ENCODE results near the gene SLA2.

DNA sequence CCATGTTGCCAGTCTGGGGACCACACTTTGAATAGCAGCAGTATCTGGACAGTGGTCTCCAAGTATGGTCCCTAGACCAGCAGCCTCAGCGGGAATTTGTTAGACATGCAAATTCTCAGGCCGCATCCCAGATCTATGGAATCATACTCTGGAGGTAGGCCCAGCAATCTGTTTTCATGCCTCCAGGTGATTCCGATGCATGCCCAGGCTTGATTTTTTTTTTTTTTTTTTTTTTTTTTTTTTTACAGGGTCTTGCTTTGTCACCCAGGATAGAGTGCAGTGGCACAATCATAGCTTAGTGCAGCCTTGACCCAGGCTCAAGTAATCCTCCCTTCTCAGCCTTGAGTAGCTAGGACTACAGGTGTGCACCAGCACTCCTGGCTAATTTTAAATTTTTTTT lies 682 bp upstream of the SLA2 start:
- no peak for TF ChIP-seq SIN3A (IDR thresholded peaks at IDR 0.05; ENCODE audit: borderline replicate concordance, insufficient read depth, low read depth, low read length)
- TF ChIP-seq, protein P1, sequence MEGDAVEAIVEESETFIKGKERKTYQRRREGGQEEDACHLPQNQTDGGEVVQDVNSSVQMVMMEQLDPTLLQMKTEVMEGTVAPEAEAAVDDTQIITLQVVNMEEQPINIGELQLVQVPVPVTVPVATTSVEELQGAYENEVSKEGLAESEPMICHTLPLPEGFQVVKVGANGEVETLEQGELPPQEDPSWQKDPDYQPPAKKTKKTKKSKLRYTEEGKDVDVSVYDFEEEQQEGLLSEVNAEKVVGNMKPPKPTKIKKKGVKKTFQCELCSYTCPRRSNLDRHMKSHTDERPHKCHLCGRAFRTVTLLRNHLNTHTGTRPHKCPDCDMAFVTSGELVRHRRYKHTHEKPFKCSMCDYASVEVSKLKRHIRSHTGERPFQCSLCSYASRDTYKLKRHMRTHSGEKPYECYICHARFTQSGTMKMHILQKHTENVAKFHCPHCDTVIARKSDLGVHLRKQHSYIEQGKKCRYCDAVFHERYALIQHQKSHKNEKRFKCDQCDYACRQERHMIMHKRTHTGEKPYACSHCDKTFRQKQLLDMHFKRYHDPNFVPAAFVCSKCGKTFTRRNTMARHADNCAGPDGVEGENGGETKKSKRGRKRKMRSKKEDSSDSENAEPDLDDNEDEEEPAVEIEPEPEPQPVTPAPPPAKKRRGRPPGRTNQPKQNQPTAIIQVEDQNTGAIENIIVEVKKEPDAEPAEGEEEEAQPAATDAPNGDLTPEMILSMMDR (IDR thresholded peaks at IDR 0.05), result no peak
- no peak for TF ChIP-seq POLR2AphosphoS5 (IDR thresholded peaks at IDR 0.05; ENCODE audit: low read depth, low read length)
- no peak for TF ChIP-seq TCF7L2 (IDR thresholded peaks at IDR 0.05; ENCODE audit: low read depth, low read length)
- TF ChIP-seq, protein P2, sequence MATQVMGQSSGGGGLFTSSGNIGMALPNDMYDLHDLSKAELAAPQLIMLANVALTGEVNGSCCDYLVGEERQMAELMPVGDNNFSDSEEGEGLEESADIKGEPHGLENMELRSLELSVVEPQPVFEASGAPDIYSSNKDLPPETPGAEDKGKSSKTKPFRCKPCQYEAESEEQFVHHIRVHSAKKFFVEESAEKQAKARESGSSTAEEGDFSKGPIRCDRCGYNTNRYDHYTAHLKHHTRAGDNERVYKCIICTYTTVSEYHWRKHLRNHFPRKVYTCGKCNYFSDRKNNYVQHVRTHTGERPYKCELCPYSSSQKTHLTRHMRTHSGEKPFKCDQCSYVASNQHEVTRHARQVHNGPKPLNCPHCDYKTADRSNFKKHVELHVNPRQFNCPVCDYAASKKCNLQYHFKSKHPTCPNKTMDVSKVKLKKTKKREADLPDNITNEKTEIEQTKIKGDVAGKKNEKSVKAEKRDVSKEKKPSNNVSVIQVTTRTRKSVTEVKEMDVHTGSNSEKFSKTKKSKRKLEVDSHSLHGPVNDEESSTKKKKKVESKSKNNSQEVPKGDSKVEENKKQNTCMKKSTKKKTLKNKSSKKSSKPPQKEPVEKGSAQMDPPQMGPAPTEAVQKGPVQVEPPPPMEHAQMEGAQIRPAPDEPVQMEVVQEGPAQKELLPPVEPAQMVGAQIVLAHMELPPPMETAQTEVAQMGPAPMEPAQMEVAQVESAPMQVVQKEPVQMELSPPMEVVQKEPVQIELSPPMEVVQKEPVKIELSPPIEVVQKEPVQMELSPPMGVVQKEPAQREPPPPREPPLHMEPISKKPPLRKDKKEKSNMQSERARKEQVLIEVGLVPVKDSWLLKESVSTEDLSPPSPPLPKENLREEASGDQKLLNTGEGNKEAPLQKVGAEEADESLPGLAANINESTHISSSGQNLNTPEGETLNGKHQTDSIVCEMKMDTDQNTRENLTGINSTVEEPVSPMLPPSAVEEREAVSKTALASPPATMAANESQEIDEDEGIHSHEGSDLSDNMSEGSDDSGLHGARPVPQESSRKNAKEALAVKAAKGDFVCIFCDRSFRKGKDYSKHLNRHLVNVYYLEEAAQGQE (IDR thresholded peaks at IDR 0.05; ENCODE audit: insufficient read depth in 1 of 2, low read depth in 2 of 2, low read length in 1 of 2), result no peak
